Measurements from ENCODE around the gene SKP1.

- TF ChIP-seq EZH2 (IDR thresholded peaks at IDR 0.05; ENCODE audit: low read length, unreplicated experiment), result no peak
- no peak for TF ChIP-seq CTCF (conservative IDR thresholded peaks at IDR 0.05; ENCODE audit: low read depth, low read length)
Observed at GRCh38 chr5:134132372-134133187, 44.2 kb downstream of the SKP1 start.

Measured in PC-3 (cell line).